Astrocyte of the spinal cord (primary cell): Measurements from ENCODE around the gene CTSW.

Experiments used
- DNase-seq: peaks from one replicate; pipeline ENCODE4 v3.0.0; 2011; ENCODE audit warnings: low read depth, low spot score
- H3K4me3 ChIP-seq: 2 replicates; pipeline ENCODE4 v1.5.1; 2011; ENCODE audit warnings: low read depth, mild to moderate bottlenecking, low read length, moderate library complexity
- in situ Hi-C: cut with HindIII; loops from 2 replicates; pipeline ENCODE4 v1.10.0; 2017; ENCODE audit warnings: low sequenced_read_pairs
- TF ChIP-seq, protein P1 (sequence below): IDR thresholded peaks from 2 replicates; pipeline ENCODE4 v1.5.1; 2012; ENCODE audit warnings: low read depth, mild to moderate bottlenecking, low read length, inconsistent platforms

CTSW gene

GRCh38 chr11:65860278-65861164 is 19.1 kb upstream of the CTSW start, which contains the start of gene MUS81:
MUS81 (plus strand) TSS chr11:65860433; CDS start chr11:65860754, 321 bp downstream.
- H3K4me3 ChIP-seq, result peak within 1 kb of the TSS; percentile 95
- in situ Hi-C loops, result no loop called here
- DNase-seq, result peak; percentile 99
- TF ChIP-seq, protein P1, sequence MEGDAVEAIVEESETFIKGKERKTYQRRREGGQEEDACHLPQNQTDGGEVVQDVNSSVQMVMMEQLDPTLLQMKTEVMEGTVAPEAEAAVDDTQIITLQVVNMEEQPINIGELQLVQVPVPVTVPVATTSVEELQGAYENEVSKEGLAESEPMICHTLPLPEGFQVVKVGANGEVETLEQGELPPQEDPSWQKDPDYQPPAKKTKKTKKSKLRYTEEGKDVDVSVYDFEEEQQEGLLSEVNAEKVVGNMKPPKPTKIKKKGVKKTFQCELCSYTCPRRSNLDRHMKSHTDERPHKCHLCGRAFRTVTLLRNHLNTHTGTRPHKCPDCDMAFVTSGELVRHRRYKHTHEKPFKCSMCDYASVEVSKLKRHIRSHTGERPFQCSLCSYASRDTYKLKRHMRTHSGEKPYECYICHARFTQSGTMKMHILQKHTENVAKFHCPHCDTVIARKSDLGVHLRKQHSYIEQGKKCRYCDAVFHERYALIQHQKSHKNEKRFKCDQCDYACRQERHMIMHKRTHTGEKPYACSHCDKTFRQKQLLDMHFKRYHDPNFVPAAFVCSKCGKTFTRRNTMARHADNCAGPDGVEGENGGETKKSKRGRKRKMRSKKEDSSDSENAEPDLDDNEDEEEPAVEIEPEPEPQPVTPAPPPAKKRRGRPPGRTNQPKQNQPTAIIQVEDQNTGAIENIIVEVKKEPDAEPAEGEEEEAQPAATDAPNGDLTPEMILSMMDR, result peak; percentile 90

DNA sequence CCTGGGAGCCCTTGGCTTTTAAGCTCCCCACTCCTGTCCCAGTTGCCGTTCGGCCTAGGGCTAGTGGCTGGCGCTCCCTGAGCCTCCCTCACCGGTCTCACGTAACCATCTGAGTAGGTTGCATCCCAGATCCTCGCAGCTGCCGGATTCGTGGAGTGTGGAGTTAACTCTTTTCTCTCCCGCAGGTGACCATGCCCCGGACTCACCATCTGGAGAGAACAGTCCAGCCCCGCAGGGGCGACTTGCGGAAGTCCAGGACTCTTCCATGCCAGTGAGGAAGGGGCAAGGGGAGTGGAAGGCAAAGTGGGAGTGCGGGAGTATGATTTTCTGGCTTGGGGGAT is 18.5 kb upstream of the CTSW start:
- TF ChIP-seq, protein P1, result no peak
- in situ Hi-C loops, result no loop called here
- DNase-seq, result no peak
- H3K4me3 ChIP-seq, result peak overlapping the region; percentile 95

DNA sequence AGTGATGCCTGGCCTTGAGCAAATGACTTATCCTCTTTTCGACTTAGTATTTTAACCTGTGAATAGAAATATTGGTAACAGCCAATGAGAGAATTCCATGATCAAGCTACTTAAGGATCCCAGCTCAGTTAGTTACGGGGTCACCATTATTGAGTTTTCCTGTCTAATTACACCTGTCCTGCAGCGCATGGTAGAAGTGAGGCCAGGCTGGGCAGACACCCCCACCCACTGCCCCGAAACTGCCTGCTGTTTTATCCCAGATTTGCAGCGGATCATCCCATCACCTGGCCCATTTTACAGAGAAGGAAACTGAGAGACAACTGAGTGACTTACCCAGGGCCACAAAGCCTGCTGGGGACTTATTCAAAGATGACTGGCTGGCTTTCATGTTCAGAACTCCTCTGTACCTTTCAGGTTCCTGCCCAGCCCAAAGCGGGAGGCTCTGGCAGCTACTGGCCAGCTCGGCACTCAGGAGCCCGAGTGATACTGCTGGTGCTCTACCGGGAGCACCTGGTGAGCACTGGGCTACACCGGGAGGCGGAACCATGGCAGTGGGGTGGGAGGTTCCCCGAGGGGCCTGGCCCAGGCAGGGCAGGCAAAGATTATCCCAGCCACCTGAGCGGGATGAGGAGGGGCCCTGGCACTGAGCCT is 18.0 kb upstream of the CTSW start:
- DNase-seq, result no peak
- in situ Hi-C loops, result no loop called here
- peak overlapping the region; percentile 95 for H3K4me3 ChIP-seq
- TF ChIP-seq, protein P1, result no peak

- TF ChIP-seq, protein P1, result no peak
- H3K4me3 ChIP-seq, result no peak overlapping the region
- no peak for DNase-seq
- in situ Hi-C loops, result no loop called here
Observed at GRCh38 chr11:65862191-65862735, 17.4 kb upstream of the CTSW start.

DNA sequence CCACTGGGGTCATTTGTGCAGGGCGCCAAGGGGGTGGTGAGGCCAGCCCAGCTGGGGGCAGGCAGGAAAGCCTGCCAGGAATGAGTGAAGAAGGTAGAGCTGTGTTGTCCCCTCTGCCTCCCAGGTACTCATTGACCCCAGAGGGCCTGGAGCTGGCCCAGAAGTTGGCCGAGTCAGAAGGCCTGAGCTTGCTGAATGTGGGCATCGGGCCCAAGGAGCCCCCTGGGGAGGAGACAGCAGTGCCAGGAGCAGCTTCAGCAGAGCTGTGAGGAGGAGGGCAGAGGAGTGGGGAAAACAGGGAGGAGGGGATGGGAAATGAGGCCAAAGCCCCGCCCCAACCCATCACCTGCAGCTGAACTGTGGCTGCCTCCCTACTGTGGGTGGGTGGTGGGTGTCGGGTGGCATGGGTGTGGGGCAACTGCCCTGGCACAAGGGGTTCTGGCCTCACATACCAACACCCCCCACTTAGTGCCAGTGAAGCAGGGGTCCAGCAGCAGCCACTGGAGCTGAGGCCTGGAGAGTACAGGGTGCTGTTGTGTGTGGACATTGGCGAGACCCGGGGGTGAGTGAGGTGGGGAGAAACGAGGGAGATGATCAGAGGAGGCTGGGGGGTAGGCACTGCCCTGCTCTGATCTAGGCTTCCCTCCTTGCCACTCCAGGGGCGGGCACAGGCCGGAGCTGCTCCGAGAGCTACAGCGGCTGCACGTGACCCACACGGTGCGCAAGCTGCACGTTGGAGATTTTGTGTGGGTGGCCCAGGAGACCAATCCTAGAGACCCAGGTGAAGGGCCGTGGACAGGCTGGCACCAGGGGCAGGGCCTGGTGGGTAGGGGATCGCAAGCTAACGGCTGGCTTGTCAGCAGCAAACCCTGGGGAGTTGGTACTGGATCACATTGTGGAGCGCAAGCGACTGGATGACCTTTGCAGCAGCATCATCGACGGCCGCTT is 16.4 kb upstream of the CTSW start:
- TF ChIP-seq, protein P1, result no peak
- no peak for DNase-seq
- no peak overlapping the region for H3K4me3 ChIP-seq
- in situ Hi-C loops, result no loop called here
